AG08396 (cell line): ENCODE data around the gene RUBCNL.
"Not testable (repeated sequence)": the region's sequence is repeated elsewhere in the genome, so short reads cannot be mapped to it uniquely, and the experiment has no call there.

Experiments used
- DNase-seq: peaks from one replicate; pipeline ENCODE4 v3.0.0; 2012; ENCODE audit warnings: low spot score, mixed read lengths

The RUBCNL gene

GRCh38 chr13:46374710-46375109 lies 12.3 kb downstream of the RUBCNL start:
- no peak for DNase-seq

GRCh38 chr13:46373623-46374022 lies 13.4 kb downstream of the RUBCNL start:
- DNase-seq = no peak

DNA sequence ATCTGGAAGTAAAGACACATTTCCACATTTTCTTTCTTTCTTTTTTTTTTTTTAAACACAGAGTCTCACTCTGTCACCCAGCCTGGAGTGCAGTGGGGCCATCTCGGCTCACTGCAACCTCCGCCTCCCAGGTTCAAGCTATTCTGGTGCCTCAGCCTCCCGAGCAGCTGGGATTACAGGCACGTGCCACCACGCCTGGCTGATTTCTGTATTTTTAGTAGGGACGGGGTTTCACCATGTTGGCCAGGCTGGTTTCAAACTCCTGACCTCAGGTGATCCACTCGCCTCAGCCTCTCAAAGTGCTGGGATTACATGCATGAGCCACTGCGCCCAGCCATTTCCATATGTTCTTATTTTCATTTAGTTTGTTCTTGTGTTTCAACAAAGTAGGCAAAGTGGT lies 14.1 kb downstream of the RUBCNL start:
- DNase-seq = not testable (repeated sequence)

GRCh38 chr13:46372071-46372470 lies 15.0 kb downstream of the RUBCNL start:
- no peak for DNase-seq

- peak; percentile 52 for DNase-seq
These were observed 17.4 kb downstream of the RUBCNL start for GRCh38 chr13:46369506-46370277.

- no peak for DNase-seq
These were observed 19.3 kb downstream of the RUBCNL start for GRCh38 chr13:46367617-46368327.

DNA sequence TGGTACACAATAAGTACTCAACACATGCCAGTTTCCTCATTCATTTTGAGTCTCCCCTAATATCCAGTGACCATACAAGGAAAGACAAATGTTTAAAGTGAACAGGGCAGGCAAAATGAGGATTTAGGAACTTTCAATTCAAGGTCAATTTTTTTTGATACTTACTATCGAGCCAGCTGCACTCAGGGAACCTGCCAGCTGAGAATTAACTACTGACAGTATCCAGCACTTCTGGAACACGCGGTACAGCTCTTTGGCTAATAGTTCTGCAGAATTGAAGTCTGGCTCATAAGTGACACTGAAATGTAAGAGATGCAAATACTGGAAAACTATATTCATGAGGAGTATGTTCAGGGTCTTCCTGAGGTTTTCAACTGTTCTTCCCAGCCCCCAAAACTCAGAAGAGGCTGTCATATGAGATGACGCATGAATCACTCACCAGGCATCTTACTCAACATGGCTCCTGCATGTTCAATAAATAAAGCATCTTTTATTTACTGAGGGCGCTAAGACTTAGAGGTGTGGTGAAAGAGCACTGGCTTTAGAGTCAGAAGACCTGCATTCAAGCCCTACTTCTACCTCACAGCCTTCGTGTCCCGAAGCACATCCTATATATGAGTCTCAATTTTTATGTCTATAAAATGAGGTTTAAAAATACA lies 25.6 kb downstream of the RUBCNL start:
- no peak for DNase-seq

GRCh38 chr13:46360604-46361003 lies 26.4 kb downstream of the RUBCNL start:
- no peak for DNase-seq

DNA sequence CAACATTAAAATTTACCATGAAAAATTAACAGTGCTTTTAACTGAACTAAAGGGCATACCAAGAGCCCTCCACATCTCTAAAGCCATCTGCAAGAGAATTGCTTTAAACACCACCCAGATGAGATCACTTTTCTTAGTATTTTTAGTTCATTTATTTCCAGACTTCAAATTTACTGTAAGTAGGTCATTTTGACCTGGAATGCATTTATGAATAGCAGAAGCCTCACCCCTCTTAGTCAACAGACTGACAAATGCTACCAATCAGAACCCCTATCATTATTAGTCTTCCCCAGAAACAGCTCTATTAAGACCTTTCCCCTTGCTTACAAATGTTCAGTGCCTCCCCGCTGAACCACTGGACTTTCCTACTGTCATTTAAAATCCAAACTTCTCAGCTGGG lies 27.3 kb downstream of the RUBCNL start:
- DNase-seq = peak; percentile 25

- no peak for DNase-seq
These were observed 31.0 kb downstream of the RUBCNL start for GRCh38 chr13:46355901-46356590.

GRCh38 chr13:46355088-46355468 lies 32.0 kb downstream of the RUBCNL start:
- no peak for DNase-seq

- peak; percentile 45 for DNase-seq
These were observed 32.6 kb downstream of the RUBCNL start for GRCh38 chr13:46354156-46355087.

DNA sequence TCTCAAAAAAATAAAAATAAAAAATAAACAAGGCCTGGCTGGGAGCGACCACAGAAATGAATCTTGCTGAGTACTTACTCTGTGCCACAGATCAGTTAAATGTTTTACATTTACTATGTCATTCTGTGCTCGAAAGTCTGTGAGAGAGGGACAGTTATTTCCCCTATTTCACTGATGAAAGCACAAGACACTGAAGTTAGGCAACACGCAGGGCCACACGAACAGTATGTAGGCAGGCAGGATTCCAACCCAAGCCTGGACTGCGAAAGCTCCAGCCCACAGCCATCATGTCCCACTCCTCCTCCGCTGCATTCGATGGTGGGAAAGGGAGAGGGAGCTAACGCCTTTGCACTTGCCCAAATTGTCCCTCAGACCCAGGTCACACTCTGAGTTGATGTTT lies 34.2 kb downstream of the RUBCNL start:
- DNase-seq = no peak

GRCh38 chr13:46350003-46350402 lies 37.0 kb downstream of the RUBCNL start:
- DNase-seq = no peak

DNA sequence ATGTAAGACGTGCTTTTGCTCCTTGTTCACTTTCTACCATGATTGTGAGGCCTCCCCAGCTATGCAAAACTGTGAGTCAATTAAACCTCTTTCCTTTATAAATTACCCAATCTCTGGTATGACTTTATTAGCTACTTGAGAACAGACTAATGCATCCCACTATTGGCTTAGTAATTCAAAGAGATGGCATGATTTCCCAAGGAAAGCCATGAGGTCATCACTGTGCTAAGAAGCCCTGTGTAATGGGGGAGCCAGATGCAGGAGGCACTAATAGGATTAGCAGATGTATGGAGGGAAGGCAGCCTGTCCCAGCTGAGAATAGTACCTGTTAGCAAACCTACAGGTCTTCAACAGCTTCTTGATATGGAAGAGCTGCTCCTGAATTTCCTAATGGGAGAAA lies 38.1 kb downstream of the RUBCNL start:
- DNase-seq = no peak

DNA sequence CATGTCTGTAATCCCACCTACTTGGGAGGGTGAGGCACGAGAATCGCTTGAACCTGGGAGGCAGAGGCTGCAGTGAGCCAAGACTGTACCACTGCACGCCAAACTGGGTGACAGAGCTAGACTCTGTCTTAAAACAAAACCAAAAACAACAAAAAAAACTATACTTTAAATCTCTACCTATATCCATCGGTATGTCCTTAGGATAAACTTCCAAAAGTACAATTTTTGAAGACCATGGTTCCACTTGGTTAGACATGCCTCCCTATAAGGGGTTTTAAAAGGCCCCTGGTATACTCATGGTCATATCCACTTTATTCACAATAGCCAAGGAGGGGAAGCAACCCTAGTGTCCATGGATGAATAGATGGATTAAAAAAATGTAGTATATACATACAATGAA lies 39.8 kb downstream of the RUBCNL start:
- DNase-seq = no peak

- DNase-seq = no peak
These were observed 41.2 kb downstream of the RUBCNL start for GRCh38 chr13:46345866-46346265.

- DNase-seq = no peak
These were observed 41.7 kb downstream of the RUBCNL start for GRCh38 chr13:46345398-46345797.

- DNase-seq = no peak
These were observed 43.6 kb downstream of the RUBCNL start for GRCh38 chr13:46343279-46343994.

DNA sequence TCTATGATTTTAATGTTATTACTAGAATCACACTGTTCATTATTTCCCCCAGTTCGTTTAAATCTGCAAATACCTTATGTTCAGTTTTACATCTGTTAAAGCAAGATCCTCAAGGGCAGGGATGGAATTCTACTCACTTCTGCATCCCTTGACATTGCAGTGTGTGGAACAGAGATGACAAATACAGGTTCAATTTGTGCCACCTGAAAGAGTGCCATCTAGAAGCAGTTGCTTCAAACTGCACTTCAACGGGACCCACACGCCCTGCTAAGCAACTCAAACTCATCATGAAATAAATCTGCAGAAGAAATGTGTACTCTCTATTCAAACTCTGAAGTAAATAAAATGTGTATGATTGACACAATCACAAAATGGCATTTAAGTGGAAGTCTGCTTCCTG lies 44.5 kb downstream of the RUBCNL start:
- DNase-seq = no peak
